Measurements from ENCODE around the gene NOL3. TPM values are rescaled to one million over a fixed set of nuclear protein-coding genes. Genes with fewer than 3 reads are reported as not detected.

The NOL3 gene
- total RNA-seq, 1 donor from 2014 or later = 3.7 TPM

DNA sequence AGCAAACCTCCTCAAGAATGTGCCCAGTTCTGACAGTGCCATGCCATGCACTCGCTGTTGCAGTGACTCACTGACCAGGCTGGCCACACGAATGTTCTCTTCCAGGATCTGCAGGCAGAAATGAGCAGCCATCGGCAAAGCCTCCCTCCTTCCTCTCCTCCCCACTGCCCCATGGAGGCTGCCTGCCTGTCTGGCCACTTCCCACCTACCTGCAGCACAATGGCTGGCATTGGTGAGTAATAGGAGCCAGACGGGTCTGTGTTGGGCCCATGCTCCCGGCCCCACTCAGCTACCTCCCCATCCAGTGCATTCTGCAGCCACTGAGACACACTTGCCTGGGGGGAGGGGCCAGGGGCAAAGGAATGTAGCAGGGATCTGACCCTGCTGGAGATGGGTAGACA, 16.2 kb downstream of the NOL3 start:
- no peak for DNase-seq (ENCODE audit: low spot score in 2 of 2)
- no peak for FAIRE-seq

DNA sequence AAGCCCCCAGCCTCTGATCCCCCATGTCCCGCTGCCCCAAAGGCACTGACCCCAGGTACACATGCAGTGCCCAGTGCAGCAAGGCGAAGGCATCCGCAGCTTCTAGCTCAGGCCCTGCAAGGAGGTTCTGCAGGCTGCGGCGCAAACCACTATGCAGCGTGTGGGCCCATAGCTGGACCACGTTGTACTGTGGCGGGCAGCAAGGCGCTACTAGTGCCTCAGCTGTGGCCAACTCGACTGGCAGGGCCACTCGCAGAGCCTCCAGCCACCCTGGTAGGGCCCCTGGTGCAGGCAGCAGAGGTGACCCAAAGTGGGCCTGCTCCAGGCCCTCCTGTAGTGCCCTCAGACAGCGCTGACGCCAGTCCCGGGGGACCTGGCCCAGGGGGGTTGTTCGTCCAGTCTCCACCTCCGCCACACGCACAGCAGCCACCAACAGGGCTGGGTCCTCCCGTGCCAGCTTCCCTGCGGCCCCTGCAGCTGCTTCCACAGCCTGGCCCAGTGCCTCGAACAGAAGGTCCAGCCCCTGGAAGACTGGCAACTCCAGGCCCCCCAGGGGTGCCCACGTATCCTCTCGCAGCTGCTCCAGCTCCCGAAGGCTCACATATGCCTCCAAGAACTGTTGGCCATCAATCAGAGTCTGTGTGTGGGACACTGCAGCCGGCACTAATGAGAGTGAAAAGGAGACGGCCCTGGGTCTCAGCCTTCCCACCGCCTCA, 17.0 kb downstream of the NOL3 start:
- DNase-seq (ENCODE audit: low spot score in 2 of 2) (no peak), FAIRE-seq (no peak)

DNA sequence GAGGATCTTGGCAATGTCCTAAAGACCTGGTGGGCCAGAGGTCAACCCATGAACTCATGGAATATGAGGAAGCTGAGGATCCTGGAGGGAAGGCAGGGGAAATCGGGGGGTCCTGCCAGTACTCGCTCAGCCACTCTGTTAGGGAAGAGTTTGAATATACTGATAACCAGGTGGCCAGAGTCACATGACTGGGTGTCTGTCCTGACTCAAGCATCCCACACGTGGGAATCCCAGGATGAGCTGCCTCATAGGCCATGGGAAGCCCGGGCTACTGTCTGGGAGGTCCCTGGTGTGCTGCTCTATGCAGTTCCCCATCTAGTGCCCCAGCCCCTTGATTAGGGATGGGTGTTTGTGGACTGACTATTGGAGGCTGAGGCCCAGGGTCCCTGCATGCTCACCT, 18.0 kb downstream of the NOL3 start:
- DNase-seq (ENCODE audit: low spot score in 2 of 2) = no peak
- FAIRE-seq = no peak

DNA sequence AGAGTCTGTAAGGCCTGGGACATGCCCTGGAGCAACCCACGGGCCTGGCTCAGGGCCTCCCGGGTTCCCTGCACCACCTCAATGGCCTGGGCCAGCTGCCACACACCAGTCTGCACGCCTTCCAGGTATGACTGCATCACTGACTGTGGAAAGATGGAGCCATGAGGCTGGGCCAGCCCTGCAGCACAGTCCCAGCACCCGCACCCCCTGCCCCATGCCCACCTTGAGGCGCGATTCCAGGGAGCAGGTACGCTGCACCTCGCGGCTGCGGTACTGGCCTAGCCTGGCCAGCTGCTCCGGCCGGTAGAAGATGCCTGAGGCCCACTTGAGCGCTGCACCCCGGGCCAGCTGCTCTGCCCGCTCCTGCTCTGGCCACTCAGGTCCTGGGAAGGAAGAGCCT, 18.5 kb downstream of the NOL3 start:
- no peak for DNase-seq (ENCODE audit: low spot score in 2 of 2)
- no peak for FAIRE-seq

DNA sequence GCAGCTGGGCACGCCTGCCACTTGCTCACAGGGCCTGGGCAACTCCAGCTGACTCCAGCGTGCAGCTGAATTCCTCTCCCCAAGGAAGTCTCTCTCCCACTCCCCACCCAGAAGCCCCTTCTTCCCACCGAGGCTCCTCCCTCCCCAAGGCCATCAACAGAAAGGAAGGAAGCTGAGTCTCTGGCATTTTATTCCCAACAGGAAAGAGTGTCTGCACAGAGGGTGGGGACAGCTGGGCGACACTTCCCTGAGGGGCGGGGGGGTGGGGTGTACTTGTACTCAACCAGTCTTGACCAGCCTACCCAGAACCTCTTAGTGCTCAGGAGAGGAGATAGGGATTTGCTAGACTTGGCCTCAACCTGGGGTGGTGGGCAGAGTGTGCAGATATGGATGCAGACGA, 19.7 kb downstream of the NOL3 start, which contains the start of gene EXOC3L1:
EXOC3L1 (minus strand) TSS at position 96 of the 400 bp plus-strand sequence. CDS start 460 bp downstream, outside the sequence.
- no peak for DNase-seq (ENCODE audit: low spot score in 2 of 2)
- FAIRE-seq = no peak

DNA sequence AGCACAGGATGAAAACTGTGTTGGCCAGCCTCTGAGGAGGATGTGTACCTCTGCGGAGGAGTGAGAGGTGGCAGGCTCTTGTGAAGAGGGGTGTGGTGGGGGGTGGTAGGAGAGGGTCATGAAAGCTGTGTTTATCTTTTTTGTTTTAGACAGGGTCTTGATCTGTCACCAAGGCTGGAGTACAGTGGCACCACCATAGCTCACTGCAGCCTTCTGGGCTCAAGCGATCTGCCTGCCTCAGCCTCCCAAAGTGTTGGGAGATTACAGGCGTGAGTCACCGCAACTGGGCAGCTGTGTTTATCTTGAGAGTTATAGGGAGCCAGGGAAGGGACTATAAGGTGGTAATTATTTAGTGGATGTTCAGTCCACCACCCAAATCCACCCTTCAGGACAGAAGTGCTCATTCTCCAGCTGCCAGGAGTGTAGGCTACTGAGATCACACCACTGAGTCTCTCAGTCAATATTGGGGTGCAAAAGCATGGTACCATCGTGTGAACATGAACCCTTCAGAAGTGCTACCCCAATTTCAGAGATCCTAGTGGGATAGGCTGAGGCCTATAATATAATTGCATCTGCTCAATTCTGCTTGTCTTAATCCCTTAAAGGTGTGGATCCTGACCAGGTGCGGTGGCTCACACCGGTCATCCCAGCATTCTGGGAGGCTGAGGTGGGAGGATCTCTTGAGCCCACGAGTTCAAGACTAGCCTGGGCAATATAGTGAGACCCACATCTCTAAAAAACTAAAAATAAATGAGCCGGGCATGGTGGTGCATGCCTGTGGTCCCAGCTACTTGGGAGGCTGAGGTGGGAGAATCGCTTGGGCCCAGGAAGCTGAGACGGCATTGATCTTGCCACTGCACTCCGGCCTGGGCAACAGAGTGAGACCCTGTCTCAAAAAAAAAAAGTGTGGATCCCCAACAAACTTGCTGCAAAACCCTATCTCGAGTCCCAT, 20.4 kb downstream of the NOL3 start:
- FAIRE-seq = no peak
- no peak for DNase-seq (ENCODE audit: low spot score in 2 of 2)

DNA sequence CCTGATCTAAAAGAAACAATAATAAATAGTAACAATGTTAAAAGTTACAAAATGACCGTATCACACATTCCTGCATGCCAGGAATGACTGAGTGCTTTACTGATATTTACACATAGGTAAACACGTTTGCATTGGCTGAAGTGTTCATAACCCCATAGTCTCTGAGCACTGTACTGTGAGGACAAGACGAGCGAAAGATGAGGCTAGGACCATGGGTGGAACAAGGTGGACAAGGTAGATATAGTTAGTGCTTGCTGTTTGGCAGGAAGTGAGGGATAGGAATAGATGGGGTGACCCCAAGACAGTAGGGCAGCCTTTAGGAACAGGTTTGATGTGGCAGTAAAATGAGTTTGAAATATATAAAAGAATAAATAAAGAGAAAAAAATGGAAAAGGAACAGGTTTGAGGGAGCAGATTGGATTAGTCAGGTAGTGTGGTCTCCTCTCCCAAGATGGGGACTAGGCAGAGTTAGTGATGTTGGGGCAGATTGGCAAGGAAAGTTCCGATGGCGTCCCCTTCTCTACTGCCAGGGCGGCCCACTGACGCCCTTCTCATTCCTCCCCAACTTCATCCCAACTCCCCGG, 21.2 kb downstream of the NOL3 start:
- DNase-seq (ENCODE audit: low spot score in 2 of 2) (no peak), FAIRE-seq (no peak)

DNA sequence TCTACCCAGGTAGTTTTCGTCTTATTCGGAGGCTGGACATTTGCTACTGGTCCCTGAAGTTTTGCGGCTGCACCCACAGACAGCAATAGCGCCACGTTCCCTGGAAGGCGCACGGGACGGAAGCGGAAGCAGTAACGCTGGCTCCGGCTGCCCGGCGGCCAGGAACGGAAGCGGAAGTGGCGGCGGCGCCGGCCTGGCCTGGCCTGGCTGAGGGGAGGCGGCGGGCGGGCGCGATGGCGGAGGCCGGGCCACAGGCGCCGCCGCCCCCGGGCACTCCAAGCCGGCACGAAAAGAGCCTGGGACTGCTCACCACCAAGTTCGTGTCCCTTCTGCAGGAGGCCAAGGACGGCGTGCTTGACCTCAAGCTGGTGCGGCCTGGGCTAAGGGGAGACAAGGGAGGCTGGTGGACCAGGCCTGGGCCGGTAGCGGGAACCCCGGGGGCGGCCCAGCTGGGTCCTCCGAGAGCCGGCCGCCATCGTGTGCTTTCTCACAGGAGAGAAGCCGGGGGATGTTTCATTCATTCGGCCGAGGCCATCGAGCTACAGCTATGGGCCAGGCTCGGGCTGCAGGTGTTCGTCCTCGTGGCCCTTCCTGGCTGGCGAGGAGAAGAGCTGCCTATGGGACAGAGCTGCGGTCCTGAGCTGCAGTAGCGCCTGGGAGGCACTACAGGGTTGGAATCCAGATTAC, 21.8 kb downstream of the NOL3 start, which contains the start of gene E2F4:
E2F4 (plus strand) TSS at position 161 of the 687 bp plus-strand sequence; CDS start at position 234, 73 bp downstream.
- FAIRE-seq = no peak
- peak; percentile 98 to 99 for DNase-seq (ENCODE audit: low spot score in 2 of 2)

DNA sequence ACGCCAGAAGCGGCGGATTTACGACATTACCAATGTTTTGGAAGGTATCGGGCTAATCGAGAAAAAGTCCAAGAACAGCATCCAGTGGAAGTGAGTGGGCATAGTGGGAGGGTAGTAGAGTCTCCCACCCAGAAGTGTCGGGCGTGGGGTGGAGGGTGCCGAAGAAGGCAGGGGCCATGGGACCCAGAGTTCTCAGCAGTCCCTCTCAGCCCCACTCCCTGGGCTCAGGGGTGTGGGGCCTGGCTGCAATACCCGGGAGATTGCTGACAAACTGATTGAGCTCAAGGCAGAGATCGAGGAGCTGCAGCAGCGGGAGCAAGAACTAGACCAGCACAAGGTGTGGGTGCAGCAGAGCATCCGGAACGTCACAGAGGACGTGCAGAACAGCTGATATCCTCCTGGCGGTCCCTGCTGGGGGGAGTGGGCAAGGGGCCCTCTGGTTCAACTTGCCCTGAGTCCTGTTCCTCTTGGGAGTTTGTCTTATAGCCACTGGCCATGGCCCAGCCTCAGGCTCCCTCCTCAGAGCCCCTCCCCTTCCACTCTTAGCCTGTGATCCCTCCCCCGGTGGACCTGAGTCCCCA, 22.5 kb downstream of the NOL3 start:
- no peak for DNase-seq (ENCODE audit: low spot score in 2 of 2)
- FAIRE-seq = no peak

DNA sequence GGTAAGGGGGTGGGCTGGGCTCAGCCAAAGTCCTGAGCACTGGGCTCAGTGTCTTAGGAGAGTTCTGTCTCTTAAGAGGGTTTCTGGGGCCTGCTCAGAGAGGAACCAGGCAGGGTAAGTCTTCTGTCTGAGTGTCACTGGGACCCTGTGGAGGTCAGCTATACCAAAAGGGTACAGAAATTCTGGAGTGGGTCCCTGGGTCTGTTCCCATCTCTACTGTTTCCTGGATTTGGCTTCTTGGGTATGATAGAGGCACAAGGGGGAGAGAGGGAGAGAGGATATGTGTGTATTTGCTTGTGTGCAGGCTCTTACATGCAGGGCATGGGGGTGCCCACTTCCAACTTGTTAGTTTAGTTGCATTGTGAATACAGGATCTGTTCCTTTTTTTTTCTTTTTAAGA, 23.2 kb downstream of the NOL3 start:
- no peak for DNase-seq (ENCODE audit: low spot score in 2 of 2)
- FAIRE-seq = no peak

DNA sequence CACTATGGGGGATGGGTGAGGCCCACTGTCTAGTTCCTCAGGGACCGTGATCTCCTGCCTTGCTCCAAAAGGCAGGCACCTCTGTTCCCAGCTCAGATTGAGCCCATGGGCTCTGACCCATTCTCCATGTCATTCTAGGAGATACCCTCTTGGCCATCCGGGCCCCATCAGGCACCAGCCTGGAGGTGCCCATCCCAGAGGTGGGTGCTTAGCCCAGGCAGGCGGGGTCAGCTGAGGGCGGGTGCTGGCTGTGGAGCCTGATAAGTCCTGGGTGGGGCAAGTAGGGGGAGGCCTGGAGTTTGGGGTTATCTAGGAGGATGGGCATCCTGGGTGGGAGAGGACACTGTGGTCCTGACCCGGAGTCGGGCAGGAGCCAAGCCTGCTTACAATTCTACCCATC, 23.9 kb downstream of the NOL3 start:
- DNase-seq (ENCODE audit: low spot score in 2 of 2) (no peak), FAIRE-seq (no peak)

DNA sequence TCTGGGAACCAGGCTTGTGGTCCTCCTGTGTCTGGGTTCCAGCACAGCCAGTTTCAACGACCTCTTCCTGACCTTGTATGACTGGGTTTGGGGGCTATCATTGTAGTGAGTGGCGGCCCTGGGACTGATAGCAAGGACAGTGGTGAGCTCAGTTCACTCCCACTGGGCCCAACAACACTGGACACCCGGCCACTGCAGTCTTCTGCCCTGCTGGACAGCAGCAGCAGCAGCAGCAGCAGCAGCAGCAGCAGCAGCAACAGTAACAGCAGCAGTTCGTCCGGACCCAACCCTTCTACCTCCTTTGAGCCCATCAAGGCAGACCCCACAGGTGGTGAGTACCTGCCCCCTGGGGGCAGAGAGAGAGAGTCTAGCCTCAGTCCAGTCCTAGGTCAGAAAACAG, 25.3 kb downstream of the NOL3 start:
- DNase-seq (ENCODE audit: low spot score in 2 of 2) (no peak), FAIRE-seq (no peak)

DNA sequence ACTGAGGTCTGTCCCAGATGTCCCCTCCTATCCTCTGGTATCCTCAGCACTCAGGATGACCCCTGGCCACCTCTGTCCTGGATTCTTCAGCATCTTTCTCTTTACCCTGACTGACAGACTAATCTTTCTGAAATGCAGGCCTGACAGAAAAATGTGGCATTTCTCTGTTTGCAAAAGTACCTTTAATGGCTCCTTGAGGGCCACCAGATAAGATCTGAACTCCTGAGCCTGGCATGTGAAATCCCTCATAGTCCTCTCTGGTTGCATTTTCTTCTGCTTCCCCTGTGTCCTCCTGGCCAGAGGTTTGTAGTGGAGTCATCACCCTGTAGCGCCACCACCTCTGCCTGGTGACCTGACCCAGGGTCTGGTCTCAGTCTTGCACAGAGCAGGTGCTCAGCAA, 26.5 kb downstream of the NOL3 start:
- DNase-seq (ENCODE audit: low spot score in 2 of 2) (no peak), FAIRE-seq (no peak)

DNA sequence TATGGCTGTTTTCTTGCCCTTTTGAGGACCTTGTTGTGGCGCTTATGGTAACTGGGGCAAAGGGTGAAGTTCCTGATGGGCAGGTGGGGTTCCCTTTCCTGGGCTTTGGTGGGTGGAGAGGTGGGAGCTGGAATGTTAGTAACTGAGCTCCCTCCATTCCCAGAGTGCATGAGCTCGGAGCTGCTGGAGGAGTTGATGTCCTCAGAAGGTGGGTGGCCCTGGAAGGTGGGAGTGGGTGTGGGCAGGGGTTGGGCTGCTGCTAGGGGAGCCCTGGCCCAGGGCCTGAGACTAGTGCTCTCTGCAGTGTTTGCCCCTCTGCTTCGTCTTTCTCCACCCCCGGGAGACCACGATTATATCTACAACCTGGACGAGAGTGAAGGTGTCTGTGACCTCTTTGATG, 27.4 kb downstream of the NOL3 start:
- no peak for DNase-seq (ENCODE audit: low spot score in 2 of 2)

DNA sequence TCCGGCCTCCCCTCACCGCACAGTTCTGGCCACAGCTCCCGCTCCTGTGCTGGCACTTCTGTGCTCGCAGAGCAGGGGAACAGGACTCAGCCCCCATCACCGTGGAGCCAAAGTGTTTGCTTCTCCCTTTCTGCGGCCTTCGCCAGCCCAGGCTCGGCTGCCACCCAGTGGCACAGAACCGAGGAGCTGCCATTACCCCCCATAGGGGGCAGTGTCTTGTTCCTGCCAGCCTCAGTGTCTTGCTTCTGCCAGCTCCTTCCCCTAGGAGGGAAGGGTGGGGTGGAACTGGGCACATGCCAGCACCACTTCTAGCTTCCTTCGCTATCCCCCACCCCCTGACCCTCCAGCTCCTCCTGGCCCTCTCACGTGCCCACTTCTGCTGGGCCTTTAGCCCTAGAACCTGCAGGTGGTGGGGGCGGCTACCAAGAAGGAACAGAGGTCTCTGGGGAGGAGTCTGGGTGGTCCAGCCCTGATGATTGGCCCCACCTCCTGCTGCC, 27.9 kb downstream of the NOL3 start:
- FAIRE-seq (no peak), DNase-seq (ENCODE audit: low spot score in 2 of 2) (peak; percentile 78 to 83)

More for the DNA sequence above, 27.4 kb downstream of the NOL3 start:
- FAIRE-seq = no peak

DNA sequence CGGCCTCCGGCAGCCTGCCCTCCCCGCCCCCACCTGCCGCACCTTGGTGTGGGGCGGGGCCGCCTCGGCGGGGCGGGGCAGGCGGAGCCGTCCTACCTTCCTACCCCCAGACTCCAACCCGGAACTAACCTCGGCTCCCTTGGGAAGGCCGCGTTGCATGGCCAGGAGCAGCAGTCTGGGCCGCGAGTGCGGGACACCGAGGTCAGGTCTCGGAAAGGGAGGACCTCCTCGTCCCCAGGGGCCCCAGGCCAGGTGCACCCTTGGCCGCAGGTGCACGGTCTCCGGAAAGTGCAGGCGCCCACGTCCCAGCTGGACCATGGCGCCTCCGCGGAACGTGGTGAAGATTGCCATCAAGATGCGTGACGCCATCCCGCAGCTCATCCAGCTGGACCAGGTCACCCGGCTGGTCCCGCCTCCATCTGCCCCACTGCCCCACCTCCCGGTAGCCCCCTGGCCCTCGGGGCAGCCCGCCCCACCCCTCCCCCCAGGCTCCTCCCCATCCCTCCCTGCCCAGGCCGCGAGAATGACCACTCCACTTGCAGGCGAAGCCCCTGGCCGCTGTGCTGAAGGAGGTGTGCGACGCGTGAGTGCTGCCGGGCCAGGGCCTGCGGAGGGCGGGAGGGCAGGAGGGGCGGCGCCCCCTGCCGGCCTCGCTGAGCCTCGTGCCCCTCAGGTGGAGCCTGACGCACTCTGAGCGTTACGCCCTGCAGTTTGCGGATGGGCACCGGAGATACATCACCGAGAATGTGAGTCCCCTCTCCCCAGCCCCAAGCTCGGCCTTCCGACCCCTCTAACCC, 28.9 kb downstream of the NOL3 start, which contains the start of gene ELMO3:
ELMO3 (plus strand) TSS at position 121 of the 797 bp plus-strand sequence; CDS start at position 317, 196 bp downstream.
- DNase-seq (ENCODE audit: low spot score in 2 of 2) = peak; percentile 56 to 63
- no peak for FAIRE-seq

DNA sequence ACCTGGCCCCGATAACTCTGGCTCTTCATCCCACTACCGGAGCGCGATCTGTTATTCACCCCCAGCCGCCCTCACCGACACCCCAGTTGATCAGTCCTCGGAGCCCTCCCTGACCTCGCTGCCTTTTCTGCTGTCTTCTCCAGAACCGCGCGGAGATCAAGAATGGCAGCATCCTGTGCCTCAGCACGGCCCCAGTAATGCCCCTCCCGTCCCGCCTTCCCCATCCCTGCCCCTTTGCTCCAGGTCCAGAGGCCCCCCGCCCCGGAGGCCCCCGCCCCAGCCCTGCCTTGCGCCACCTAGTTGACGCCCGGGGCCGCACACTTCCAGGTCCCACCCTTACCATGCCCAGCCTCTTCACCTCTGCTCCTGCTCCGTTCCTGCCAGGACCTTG, 29.5 kb downstream of the NOL3 start:
- FAIRE-seq (no peak), DNase-seq (ENCODE audit: low spot score in 2 of 2) (no peak)

DNA sequence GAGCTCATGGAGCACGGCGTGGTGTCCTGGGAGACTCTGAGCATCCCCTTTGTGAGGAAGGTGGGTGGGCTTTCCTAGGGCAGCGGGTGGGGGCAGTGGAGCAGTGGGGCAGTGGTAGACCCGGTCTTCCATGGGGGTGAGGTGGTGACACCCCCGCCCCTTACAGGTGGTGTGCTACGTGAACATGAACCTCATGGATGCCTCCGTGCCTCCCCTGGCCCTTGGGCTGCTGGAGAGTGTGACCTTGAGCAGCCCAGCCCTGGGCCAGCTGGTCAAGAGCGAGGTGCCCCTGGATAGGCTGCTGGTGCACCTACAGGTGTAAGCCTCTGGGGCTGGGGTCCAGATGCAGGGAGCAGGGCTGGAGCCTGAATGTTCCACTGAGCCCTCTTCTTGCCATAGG, 30.2 kb downstream of the NOL3 start:
- DNase-seq (ENCODE audit: low spot score in 2 of 2) = no peak
- no peak for FAIRE-seq
